Sigmoid colon (tissue), 7 donors: ENCODE measurements around the gene MCC. TPM values are rescaled to one million over a fixed set of nuclear protein-coding genes. Genes with fewer than 3 reads are reported as not detected.

ENCODE experiments used
- DNase-seq: peaks from one replicate; pipeline ENCODE4 v3.0.0-alpha.2; 2019
- H3K27ac ChIP-seq, 4 donors: fragments of 200-600 bp; sonication (generic); one replicate each; pipeline ENCODE4 v1.5.1; 2016 to 2019; ENCODE audit warnings: mild to moderate bottlenecking in 1 of 4
- H3K27me3 ChIP-seq, 3 donors: fragments of 200-600 bp; sonication (generic); one replicate each; pipeline ENCODE4 v1.5.1; 2019; ENCODE audit warnings: mild to moderate bottlenecking in 1 of 3
- H3K36me3 ChIP-seq, 4 donors: fragments of 200-600 bp; sonication (generic); one replicate each; pipeline ENCODE4 v1.5.1; 2016 to 2019
- H3K4me1 ChIP-seq, 4 donors: fragments of 200-600 bp; sonication (generic); one replicate each; pipeline ENCODE4 v1.5.1; 2017 to 2019
- H3K4me3 ChIP-seq, 4 donors: fragments of 200-600 bp; sonication (generic); one replicate each; pipeline ENCODE4 v1.5.1; 2017 to 2019; ENCODE audit warnings: mild to moderate bottlenecking in 2 of 4, moderate library complexity in 1 of 4
- H3K9me3 ChIP-seq, 4 donors: fragments of 200-600 bp in 3 of 4; sonication (generic) in 3 of 4; one replicate each; pipeline versions ENCODE4 v1.5.1 to v1.6.1; 2013 to 2019
- CTCF ChIP-seq, 4 experiments: fragments of 450-650 bp in 3 of 4; fragments of 200-600 bp in 1 of 4; IDR thresholded peaks; one replicate each; pipeline ENCODE4 v1.5.1; 2016 to 2019; ENCODE audit warnings: antibody characterized with exemption in 4 of 4, mild to moderate bottlenecking in 3 of 4, moderate library complexity in 2 of 4
- EP300 ChIP-seq, 4 donors: sonication (generic); formaldehyde crosslinking; IDR thresholded peaks; one replicate each; pipeline ENCODE4 v1.6.1; 2017; ENCODE audit warnings: antibody characterized with exemption in 4 of 4
- POLR2A ChIP-seq, 2 donors: fragments of 450-650 bp; IDR thresholded peaks; one replicate each; pipeline ENCODE4 v1.6.1; 2016; ENCODE audit warnings: antibody characterized with exemption in 2 of 2, mild to moderate bottlenecking in 2 of 2, moderate library complexity in 2 of 2
- POLR2AphosphoS5 ChIP-seq, 4 donors: sonication (generic); formaldehyde crosslinking; IDR thresholded peaks; one replicate each; pipeline ENCODE4 v1.6.1; 2017; ENCODE audit warnings: antibody characterized with exemption in 4 of 4
- WGBS, 2 donors: extraction: QIAGEN DNeasy Blood & Tissue Kit; methylation state at CpG; one replicate each; pipeline ENCODE4 v1.1.7; 2013; 5-methylcytosine and 5-hydroxymethylcytosine counted together
- intact Hi-C: fragments of 100-400 bp; cut with DNase I; formaldehyde crosslinking; loops from one replicate; pipeline ENCODE4 v1.15.1; 2023
- polyA plus RNA-seq, 3 donors: library from polyadenylated mRNA; stranded (reverse); fragments of 200-250 nt; gene quantifications; one replicate each; pipeline ENCODE4 v1.2.3, GENCODE V29; 2013
- total RNA-seq, 4 donors: library from RNA; depleted of rRNA; stranded (reverse); fragments of >200 nt; gene quantifications; one replicate each; pipeline ENCODE4 v1.1.0, GENCODE V29; 2016
- donor health status: healthy with polysubstance abuse.
- donor health status: Bipolar disorder and iron deficiency.
- donor health status: healthy.

The MCC gene
- total and polyA plus RNA-seq, 7 donors: 0.69 to 14.0 (median 9.1) TPM

GRCh38 chr5:113176196-113176595 lies 312.1 kb downstream of the MCC start:
- H3K36me3 ChIP-seq: no peaks in the 10 kb centered on the region
- 46 to 77% methylated on average over 2 of the region's 2 CpGs for WGBS, 2 donors
- TF ChIP-seq POLR2AphosphoS5 (IDR thresholded peaks at IDR 0.05) (no peak), EP300 (IDR thresholded peaks at IDR 0.05) (no peak), CTCF (IDR thresholded peaks at IDR 0.05) (no peak), POLR2A (IDR thresholded peaks at IDR 0.05) (no peak)
- DNase-seq: no peak
- H3K9me3 ChIP-seq: no peaks in the 10 kb centered on the region
- no peak overlapping the region for H3K27ac ChIP-seq
- intact Hi-C loops: no loop called here
- no peaks in the 10 kb centered on the region for H3K27me3 ChIP-seq
- no peak overlapping the region for H3K4me3 ChIP-seq
- H3K4me1 ChIP-seq: peaks cover 0 to 22% (median 15%) of the 10 kb centered on the region in 4 donors

GRCh38 chr5:113172231-113172826 lies 315.9 kb downstream of the MCC start:
- WGBS, 2 donors: 74% methylated on average over 5 of the region's 5 CpGs
- TF ChIP-seq CTCF (IDR thresholded peaks at IDR 0.05) (no peak), EP300 (IDR thresholded peaks at IDR 0.05) (no peak), POLR2AphosphoS5 (IDR thresholded peaks at IDR 0.05) (no peak), POLR2A (IDR thresholded peaks at IDR 0.05) (no peak)
- no peak for DNase-seq
- H3K4me1 ChIP-seq: no peaks in the 10 kb centered on the region
- no peaks in the 10 kb centered on the region for H3K9me3 ChIP-seq
- no peaks in the 10 kb centered on the region for H3K36me3 ChIP-seq
- intact Hi-C loops: no loop called here
- H3K4me3 ChIP-seq: no peak overlapping the region
- no peaks in the 10 kb centered on the region for H3K27me3 ChIP-seq
- H3K27ac ChIP-seq: no peak overlapping the region

GRCh38 chr5:113171520-113171919 lies 316.7 kb downstream of the MCC start:
- TF ChIP-seq EP300 (IDR thresholded peaks at IDR 0.05) (no peak), POLR2AphosphoS5 (IDR thresholded peaks at IDR 0.05) (no peak), POLR2A (IDR thresholded peaks at IDR 0.05) (no peak), CTCF (IDR thresholded peaks at IDR 0.05) (no peak)
- H3K9me3 ChIP-seq: no peaks in the 10 kb centered on the region
- no peaks in the 10 kb centered on the region for H3K36me3 ChIP-seq
- no peak for DNase-seq
- no peak overlapping the region for H3K4me3 ChIP-seq
- intact Hi-C loops: no loop called here
- H3K27me3 ChIP-seq: no peaks in the 10 kb centered on the region
- WGBS, 2 donors: 93 to 94% methylated on average over 5 of the region's 5 CpGs
- no peak overlapping the region for H3K27ac ChIP-seq
- no peaks in the 10 kb centered on the region for H3K4me1 ChIP-seq

GRCh38 chr5:113170707-113171106 lies 317.5 kb downstream of the MCC start:
- Histone ChIP-seq H3K9me3 (no peaks in the 10 kb centered on the region), H3K4me1 (no peaks in the 10 kb centered on the region), H3K27ac (no peak overlapping the region), H3K27me3 (no peaks in the 10 kb centered on the region), H3K36me3 (no peaks in the 10 kb centered on the region), H3K4me3 (no peak overlapping the region)
- 87 to 89% methylated on average over 4 of the region's 4 CpGs for WGBS, 2 donors
- TF ChIP-seq CTCF (IDR thresholded peaks at IDR 0.05) (no peak), POLR2A (IDR thresholded peaks at IDR 0.05) (no peak), POLR2AphosphoS5 (IDR thresholded peaks at IDR 0.05) (no peak), EP300 (IDR thresholded peaks at IDR 0.05) (no peak)
- no peak for DNase-seq
- intact Hi-C loops: no loop called here

GRCh38 chr5:113169720-113170119 lies 318.5 kb downstream of the MCC start:
- Histone ChIP-seq H3K27ac (no peak overlapping the region), H3K9me3 (no peaks in the 10 kb centered on the region), H3K36me3 (no peaks in the 10 kb centered on the region), H3K4me1 (no peaks in the 10 kb centered on the region), H3K4me3 (no peak overlapping the region), H3K27me3 (no peaks in the 10 kb centered on the region)
- intact Hi-C loops: no loop called here
- 33 to 68% methylated on average over 1 of the region's 1 CpG for WGBS, 2 donors
- TF ChIP-seq POLR2AphosphoS5 (IDR thresholded peaks at IDR 0.05): no peak
- no peak for TF ChIP-seq POLR2A (IDR thresholded peaks at IDR 0.05)
- no peak for TF ChIP-seq CTCF (IDR thresholded peaks at IDR 0.05)
- no peak for TF ChIP-seq EP300 (IDR thresholded peaks at IDR 0.05)
- no peak for DNase-seq
